Measurements from ENCODE around the gene VTI1A.
A peak's percentile ranks its signal among the peaks of the same experiment; 100 is the strongest.

Gene VTI1A

GRCh38 chr10:112502536-112502935 lies 55.5 kb downstream of the VTI1A start:
- Histone ChIP-seq H3K36me3 (ENCODE audit: control insufficient read depth in 2 of 2, insufficient read depth in 1 of 2, low read length in 2 of 2) (no peaks in the 10 kb centered on the region), H3K4me1 (ENCODE audit: control insufficient read depth, insufficient read depth, low read length) (peaks cover 12% of the 10 kb centered on the region), H3K27ac (ENCODE audit: extremely low read depth, low read depth, low read length) (no peak overlapping the region), H3K9me3 (ENCODE audit: control insufficient read depth, insufficient read depth, low read depth, low read length) (no peaks in the 10 kb centered on the region), H3K4me3 (ENCODE audit: low read depth, low read length) (no peak overlapping the region)
- TF ChIP-seq, protein P1, sequence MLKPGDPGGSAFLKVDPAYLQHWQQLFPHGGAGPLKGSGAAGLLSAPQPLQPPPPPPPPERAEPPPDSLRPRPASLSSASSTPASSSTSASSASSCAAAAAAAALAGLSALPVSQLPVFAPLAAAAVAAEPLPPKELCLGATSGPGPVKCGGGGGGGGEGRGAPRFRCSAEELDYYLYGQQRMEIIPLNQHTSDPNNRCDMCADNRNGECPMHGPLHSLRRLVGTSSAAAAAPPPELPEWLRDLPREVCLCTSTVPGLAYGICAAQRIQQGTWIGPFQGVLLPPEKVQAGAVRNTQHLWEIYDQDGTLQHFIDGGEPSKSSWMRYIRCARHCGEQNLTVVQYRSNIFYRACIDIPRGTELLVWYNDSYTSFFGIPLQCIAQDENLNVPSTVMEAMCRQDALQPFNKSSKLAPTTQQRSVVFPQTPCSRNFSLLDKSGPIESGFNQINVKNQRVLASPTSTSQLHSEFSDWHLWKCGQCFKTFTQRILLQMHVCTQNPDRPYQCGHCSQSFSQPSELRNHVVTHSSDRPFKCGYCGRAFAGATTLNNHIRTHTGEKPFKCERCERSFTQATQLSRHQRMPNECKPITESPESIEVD (tag by site-specific recombination; IDR thresholded peaks at IDR 0.05) = no peak
- no peak for TF ChIP-seq OSR2 (tag by site-specific recombination; IDR thresholded peaks at IDR 0.05)
- no peak for TF ChIP-seq ZNF211 (tag by site-specific recombination; IDR thresholded peaks at IDR 0.05; ENCODE audit: low read depth)
- TF ChIP-seq PRDM4 (tag by site-specific recombination; IDR thresholded peaks at IDR 0.05) = no peak
- TF ChIP-seq, protein P2, sequence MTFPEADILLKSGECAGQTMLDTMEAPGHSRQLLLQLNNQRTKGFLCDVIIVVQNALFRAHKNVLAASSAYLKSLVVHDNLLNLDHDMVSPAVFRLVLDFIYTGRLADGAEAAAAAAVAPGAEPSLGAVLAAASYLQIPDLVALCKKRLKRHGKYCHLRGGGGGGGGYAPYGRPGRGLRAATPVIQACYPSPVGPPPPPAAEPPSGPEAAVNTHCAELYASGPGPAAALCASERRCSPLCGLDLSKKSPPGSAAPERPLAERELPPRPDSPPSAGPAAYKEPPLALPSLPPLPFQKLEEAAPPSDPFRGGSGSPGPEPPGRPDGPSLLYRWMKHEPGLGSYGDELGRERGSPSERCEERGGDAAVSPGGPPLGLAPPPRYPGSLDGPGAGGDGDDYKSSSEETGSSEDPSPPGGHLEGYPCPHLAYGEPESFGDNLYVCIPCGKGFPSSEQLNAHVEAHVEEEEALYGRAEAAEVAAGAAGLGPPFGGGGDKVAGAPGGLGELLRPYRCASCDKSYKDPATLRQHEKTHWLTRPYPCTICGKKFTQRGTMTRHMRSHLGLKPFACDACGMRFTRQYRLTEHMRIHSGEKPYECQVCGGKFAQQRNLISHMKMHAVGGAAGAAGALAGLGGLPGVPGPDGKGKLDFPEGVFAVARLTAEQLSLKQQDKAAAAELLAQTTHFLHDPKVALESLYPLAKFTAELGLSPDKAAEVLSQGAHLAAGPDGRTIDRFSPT (tag by site-specific recombination; IDR thresholded peaks at IDR 0.05) = no peak
- no peak for TF ChIP-seq SCRT1 (tag by site-specific recombination; IDR thresholded peaks at IDR 0.05; ENCODE audit: borderline replicate concordance)
- no peak for TF ChIP-seq BCL11B (tag by site-specific recombination; IDR thresholded peaks at IDR 0.05; ENCODE audit: low read depth)
- TF ChIP-seq, protein P3, sequence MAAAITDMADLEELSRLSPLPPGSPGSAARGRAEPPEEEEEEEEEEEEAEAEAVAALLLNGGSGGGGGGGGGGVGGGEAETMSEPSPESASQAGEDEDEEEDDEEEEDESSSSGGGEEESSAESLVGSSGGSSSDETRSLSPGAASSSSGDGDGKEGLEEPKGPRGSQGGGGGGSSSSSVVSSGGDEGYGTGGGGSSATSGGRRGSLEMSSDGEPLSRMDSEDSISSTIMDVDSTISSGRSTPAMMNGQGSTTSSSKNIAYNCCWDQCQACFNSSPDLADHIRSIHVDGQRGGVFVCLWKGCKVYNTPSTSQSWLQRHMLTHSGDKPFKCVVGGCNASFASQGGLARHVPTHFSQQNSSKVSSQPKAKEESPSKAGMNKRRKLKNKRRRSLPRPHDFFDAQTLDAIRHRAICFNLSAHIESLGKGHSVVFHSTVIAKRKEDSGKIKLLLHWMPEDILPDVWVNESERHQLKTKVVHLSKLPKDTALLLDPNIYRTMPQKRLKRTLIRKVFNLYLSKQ (tag by site-specific recombination; IDR thresholded peaks at IDR 0.05; ENCODE audit: borderline replicate concordance) = no peak
- TF ChIP-seq ZBTB11 (tag by site-specific recombination; conservative IDR thresholded peaks at IDR 0.05; ENCODE audit: low read depth) = no peak
- ChIA-PET POLR2A (no interaction called here), CTCF (no interaction called here)

DNA sequence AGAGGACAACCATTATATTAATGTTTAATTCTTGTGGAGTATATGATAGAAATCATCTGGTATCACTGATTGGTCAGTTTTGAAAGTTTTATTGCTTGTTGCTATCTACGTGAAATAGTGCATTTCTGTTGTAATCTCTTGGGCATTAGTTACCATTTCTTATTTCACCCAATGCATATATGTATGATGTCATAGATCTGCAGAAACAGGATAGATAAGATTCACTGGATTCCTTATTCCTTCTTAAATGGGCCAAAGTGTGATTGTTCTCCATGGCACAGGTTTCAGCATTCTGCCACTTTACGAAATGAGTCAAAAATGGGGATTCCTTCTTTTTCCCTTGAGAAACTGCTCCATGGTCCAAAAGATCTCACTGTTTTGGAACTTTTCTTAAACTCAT lies 56.6 kb downstream of the VTI1A start:
- TF ChIP-seq ATF2 (tag by site-specific recombination; IDR thresholded peaks at IDR 0.05; ENCODE audit: low read depth) (peak; percentile 75), ZNF629 (tag by site-specific recombination; IDR thresholded peaks at IDR 0.05) (0 out of 2 replicates have a peak, but pooled peaks have one; percentile 12), WT1 (tag by site-specific recombination; IDR thresholded peaks at IDR 0.05) (no peak)
- H3K36me3 ChIP-seq (ENCODE audit: control insufficient read depth in 2 of 2, insufficient read depth in 1 of 2, low read length in 2 of 2) = no peaks in the 10 kb centered on the region
- H3K4me3 ChIP-seq (ENCODE audit: low read depth, low read length) = no peak overlapping the region
- POLR2A ChIA-PET = no interaction called here
- H3K9me3 ChIP-seq (ENCODE audit: control insufficient read depth, insufficient read depth, low read depth, low read length) = no peaks in the 10 kb centered on the region
- peaks cover 17% of the 10 kb centered on the region for H3K4me1 ChIP-seq (ENCODE audit: control insufficient read depth, insufficient read depth, low read length)
- no peak overlapping the region for H3K27ac ChIP-seq (ENCODE audit: extremely low read depth, low read depth, low read length)
- CTCF ChIA-PET = no interaction called here
